ENCODE results near the gene PPP2R2C.

DNA sequence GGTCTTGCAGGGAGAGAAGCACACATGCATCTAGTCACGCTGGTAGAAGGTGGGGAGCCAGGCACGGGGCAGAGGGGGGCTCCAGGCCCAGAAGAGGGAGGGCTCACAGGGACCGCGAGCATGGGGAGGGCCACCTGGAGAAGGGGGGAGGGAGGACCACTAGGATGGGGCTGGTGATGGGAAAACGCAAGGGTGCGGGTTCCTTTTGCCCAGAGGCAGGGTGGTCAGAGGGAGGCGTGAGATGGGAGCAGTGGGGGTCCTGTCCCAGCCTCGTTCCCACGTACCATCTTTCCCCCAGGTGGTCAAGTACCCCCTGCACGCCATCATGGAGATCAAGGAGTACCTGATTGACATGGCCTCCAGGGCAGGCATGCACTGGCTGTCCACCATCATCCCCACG is 172.1 kb downstream of the PPP2R2C start:
- TF ChIP-seq POLR2A (IDR thresholded peaks at IDR 0.05; ENCODE audit: extremely low read depth, insufficient read length): no peak
- TF ChIP-seq CTCF (IDR thresholded peaks at IDR 0.05; ENCODE audit: low read depth, low read length): no peak

All from NB4 (cell line).